Fibroblast of villous mesenchyme (primary cell): ENCODE results near the gene C20orf202. TPM values are rescaled to one million over a fixed set of nuclear protein-coding genes. Genes with fewer than 3 reads are reported as not detected.
"Not testable (repeated sequence)": the region's sequence is repeated elsewhere in the genome, so short reads cannot be mapped to it uniquely, and the experiment has no call there.

Source experiments
- DNase-seq: peaks from one replicate; pipeline ENCODE4 v3.0.0-alpha.2; 2010; ENCODE audit warnings: low read depth
- H3K4me3 ChIP-seq: 2 replicates; pipeline ENCODE4 v1.5.1; 2011; ENCODE audit warnings: low read depth, mild to moderate bottlenecking, low read length
- CTCF ChIP-seq: IDR thresholded peaks from 2 replicates; pipeline ENCODE4 v1.5.1; 2012; ENCODE audit warnings: low read depth, mild to moderate bottlenecking, low read length; ENCODE audit not compliant: insufficient read depth
- total RNA-seq: library from RNA; depleted of rRNA; stranded (reverse); fragments of >200 nt; gene quantifications from 2 replicates; pipeline ENCODE4 v1.2.3, GENCODE V29; 2012

C20orf202 gene
- total RNA-seq, 1 donor: under 0.01 TPM

GRCh38 chr20:1242530-1242929 is 39.3 kb downstream of the C20orf202 start:
- no peak for TF ChIP-seq CTCF
- no peak overlapping the region for H3K4me3 ChIP-seq

GRCh38 chr20:1245578-1245977 is 42.3 kb downstream of the C20orf202 start:
- no peak for DNase-seq
- no peak for TF ChIP-seq CTCF
- H3K4me3 ChIP-seq: no peak overlapping the region

More at GRCh38 chr20:1242530-1242929, 39.3 kb downstream of the C20orf202 start:
- peak; percentile 86 for DNase-seq

DNA sequence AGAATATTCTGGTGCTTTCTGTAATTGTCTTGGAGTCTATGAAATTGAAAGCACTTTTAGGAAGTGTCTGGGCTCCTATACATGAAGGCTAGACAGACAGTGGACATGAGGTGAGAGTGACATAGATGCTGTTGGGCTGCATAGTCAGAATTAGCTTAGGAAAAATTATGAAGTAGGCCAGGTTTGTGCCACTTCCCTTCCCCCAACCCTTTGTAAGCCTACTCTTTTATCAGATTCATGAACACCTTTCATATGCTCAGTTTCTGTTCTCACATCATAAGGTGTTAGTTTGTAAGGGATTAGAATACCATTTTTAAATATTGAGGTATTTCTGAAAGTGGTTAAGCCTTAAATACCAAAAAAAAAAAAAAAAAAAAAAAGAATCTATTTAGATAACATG is 44.4 kb downstream of the C20orf202 start:
- H3K4me3 ChIP-seq: no peak overlapping the region
- no peak for DNase-seq
- TF ChIP-seq CTCF: no peak

DNA sequence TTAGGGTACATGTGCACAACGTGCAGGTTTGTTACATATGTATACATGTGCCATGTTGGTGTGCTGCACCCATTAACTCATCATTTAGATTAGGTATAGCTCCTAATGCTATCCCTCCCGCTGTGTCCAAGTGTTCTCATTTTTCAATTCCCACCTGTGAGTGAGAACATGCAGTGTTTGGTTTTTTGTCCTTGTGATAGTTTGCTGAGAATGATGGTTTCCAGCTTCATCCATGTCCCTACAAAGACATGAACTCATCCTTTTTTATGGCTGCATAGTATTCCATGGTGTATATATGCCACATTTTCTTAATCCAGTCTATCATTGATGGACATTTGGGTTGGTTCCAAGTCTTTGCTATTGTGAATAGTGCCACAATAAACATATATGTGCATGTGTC is 47.0 kb downstream of the C20orf202 start:
- not testable (repeated sequence) for H3K4me3 ChIP-seq, DNase-seq

GRCh38 chr20:1252416-1252815 is 49.2 kb downstream of the C20orf202 start:
- DNase-seq: no peak
- no peak for TF ChIP-seq CTCF
- no peak overlapping the region for H3K4me3 ChIP-seq

DNA sequence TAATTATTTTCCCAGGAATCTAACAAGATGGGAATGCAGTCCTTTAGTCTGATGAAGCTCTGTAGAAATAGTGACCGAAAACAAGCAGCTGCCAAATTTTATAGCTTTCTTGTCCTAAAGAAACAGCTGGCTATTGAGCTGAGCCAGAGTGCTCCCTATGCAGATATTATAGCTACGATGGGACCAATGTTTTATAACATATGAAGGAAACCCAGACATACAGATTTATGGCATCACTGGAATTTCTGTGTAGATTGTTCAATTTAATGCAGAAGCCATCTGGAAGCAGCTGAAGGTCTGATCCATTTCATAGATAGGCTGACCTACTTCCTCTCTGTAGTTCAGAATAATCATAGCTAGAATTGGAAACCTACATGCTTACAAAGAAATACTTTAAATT is 51.0 kb downstream of the C20orf202 start:
- H3K4me3 ChIP-seq: no peak overlapping the region
- TF ChIP-seq CTCF: no peak
- peak; percentile 14 for DNase-seq

GRCh38 chr20:1255675-1256074 is 52.4 kb downstream of the C20orf202 start:
- no peak overlapping the region for H3K4me3 ChIP-seq
- no peak for DNase-seq
- no peak for TF ChIP-seq CTCF

Other genes with a start within 250 kb of the C20orf202 start
- not detected in 2 replicates for gene RSPO4, start 201.1 kb upstream of the C20orf202 start, total RNA-seq
- gene PSMF1, start 84.9 kb upstream of the C20orf202 start, total RNA-seq: 35.4 and 50.3 TPM in 2 replicates
- not detected in 2 replicates for gene TMEM74B, start 18.5 kb upstream of the C20orf202 start, total RNA-seq
- gene RAD21L1, start 22.6 kb downstream of the C20orf202 start, total RNA-seq: not detected in 2 replicates
- 8.7 and 10.8 TPM in 2 replicates for gene SNPH, start 62.8 kb downstream of the C20orf202 start, total RNA-seq
- 0.43 and 1.3 TPM in 2 replicates for gene SDCBP2, start 125.7 kb downstream of the C20orf202 start, total RNA-seq
- 120 and 172 TPM in 2 replicates for gene FKBP1A, start 189.6 kb downstream of the C20orf202 start, total RNA-seq